ENCODE measurements around the gene OSTF1.

OSTF1 gene, protein sequence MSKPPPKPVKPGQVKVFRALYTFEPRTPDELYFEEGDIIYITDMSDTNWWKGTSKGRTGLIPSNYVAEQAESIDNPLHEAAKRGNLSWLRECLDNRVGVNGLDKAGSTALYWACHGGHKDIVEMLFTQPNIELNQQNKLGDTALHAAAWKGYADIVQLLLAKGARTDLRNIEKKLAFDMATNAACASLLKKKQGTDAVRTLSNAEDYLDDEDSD

DNA sequence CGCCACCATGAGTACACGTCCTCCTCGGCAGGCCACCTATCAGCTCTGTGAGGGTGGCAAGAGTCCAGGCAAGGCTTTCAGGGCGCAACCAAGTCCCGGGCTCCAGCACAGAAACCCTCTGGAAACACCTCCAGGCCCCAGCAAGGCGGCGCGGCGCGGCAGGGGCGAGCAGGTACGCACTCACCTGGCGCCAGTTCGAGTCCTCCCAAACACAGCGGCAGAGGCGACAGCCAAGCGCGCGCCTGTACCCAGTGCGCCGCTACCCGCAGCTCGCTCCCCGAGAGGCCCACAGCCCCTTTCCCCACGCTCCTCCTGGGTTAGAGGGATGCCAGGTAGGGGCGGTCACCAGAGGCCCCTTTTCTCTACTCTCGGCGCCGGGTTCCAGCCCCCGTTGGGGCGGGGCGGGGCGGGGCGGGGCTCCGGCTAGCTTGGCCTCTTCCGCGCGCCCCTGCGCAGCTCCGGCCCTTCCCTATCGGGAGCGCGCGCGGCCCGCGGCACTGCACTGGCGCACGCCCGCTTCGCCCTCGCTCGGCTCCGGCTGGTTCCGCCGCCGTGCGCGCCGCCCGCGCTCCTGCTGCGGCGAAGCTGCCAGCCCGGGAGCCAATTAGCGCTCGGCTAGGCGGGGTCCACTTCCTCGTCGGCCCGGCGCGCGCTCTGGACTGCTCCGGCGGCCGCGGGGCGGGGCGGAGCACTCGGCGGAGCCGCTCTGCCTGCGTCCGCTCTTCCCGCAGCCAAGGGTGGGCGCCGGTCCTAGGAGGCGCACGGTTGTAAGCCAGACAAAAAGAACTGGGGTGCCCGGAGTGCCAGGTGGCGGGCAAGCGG lies at the start of gene OSTF1, which contains the start of gene NMRK1:
OSTF1 (plus strand) TSS at position 691 of the 822 bp plus-strand sequence. CDS start 179 bp downstream, outside the sequence.
NMRK1 (minus strand) TSS at position 332 of the 822 bp plus-strand sequence. CDS start 5,040 bp downstream, outside the sequence.
- DNase-seq: peak; percentile 96

DNA sequence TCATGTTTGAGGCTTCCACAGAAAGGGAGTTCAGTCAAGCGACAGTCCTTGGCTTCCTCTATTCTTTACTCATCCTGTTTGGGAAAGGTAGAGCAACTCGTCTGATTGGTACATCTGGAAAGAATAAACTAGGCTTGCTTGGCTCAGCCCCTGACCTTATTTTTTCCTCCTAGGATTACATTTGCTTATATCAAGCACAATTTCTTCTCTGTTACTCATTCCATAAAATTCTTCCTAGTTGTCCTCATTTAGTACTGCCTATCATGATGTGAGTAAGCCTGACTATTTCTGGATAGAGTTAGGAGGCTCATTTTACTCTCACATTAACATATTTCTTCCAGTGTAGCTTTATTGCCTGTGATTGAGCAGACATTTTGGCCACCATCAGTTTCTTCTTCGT lies 49.3 kb upstream of the OSTF1 start:
- DNase-seq: peak; percentile 94

DNA sequence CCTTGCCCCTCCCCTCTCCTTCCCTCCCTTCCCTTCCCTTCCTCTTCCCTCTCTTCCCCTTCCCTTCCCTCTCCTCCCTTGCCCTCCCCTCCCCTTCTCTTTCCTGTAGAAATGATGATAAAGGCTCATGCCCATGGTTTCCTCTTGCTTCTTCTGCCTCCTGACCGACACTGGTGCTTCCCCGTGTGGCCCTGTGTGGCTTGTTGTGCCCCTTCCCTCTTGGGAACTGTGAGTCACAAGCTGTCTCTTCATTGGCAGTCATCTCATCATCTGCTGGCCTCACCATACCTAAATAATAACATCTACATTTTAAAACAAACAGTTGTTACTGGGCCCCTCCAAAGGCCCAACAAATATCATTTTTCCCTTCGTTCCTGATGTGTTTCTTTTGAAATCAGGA lies 48.5 kb upstream of the OSTF1 start:
- no peak for DNase-seq

DNA sequence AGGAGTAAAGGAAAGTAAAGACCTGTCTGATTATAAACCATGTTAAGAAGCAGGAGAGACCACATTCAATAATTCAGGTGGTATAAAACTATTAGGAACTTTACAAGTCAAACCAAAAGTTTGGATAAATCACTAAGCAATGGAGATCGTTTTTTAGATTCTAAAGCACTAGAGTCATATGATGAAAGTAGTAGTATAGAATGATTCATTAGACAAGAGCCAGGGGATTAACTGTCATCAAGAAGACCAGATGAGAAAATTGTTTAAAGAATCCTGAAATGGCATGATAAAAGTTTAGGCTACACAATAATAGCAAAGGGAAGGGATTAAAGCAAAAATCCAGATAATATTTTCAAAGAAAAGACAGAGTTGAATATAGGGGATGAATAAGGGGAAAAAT lies 47.3 kb upstream of the OSTF1 start:
- DNase-seq: peak; percentile 56

DNA sequence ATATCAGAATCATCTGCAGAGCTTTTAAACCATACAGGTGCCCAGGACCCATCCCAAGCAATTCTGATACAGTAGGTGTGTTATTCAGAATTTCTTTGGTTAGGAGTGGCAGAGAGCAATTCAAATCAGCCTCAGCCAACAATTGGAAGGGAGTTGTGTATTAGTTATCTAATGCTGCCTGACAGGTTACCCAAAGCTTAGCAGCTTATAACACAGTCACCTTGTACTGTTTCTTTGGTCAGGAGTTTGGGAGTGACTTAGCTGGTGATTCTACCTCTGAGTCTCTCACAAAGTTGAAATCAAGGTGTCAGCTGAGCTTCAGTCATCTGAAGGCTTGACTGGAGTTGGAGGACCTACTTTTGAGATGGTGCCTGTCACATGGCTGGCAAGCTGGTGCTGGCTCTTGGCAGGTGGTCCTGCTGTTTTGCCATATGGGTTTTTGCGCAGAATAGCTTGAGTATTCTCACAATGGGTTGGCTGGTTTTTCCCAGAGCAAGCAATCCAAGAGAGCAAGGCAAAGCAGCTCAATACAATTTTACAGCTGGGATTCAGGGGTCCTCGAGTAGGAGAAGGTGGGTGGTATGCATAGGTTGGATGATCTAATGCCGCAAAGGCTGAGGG lies 41.5 kb upstream of the OSTF1 start:
- no peak for DNase-seq

DNA sequence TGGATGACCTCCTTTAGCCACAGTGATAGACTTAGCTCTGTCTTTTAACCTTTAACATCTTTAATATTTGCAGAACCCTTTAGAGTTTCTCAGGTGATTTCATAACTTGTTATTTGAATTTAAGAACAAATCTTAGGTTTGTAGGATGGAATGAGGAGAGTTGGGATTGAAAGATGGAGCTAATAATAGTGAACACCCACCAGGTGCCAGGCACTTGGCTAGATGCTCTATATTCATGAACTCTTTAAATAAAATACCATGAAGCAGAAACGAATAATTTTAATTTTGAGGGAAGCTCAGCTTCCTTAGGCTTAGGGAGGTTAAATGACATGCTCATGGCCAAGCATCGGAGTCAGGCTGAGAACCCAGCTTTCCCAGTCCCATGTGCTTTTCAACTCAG lies 40.8 kb upstream of the OSTF1 start:
- no peak for DNase-seq

DNA sequence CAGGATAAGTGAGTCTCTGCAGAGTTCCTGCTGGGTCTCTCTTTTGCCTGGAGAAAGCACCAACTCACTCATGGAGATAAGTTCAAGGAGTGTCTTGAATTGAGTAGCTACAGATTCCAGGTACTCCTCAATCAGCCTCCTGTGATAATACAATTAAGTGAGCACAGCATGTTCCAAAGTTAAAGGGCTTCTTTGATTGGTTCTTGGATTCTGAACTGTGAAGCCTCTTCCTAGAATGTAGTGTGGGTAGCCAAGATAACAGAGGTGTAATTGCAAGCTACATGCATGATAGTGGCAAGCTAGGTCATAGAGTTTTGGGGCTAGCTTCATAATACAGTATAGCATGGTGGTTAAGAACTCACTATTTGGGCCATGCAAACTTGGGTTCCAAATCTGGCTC lies 37.0 kb upstream of the OSTF1 start:
- no peak for DNase-seq

DNA sequence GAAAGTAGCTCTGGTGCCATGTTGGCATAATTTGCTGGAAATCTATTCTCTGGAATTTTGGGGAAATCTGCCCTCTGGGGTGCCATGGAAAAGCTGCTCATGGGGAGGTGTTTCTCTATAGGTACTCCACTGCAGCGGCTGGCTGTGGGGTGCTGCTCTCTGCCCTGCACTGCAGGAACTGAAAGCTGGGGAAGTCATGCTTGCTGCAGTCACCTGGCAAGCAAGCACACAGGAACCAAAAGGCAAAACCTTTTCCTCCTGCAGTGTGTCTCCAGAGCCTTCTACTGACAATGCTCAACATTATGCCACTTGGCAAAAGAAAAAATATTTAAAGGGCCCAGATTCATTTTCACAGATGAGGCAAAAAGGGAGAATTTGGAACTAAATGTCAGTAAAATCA lies 34.4 kb upstream of the OSTF1 start:
- DNase-seq: no peak

DNA sequence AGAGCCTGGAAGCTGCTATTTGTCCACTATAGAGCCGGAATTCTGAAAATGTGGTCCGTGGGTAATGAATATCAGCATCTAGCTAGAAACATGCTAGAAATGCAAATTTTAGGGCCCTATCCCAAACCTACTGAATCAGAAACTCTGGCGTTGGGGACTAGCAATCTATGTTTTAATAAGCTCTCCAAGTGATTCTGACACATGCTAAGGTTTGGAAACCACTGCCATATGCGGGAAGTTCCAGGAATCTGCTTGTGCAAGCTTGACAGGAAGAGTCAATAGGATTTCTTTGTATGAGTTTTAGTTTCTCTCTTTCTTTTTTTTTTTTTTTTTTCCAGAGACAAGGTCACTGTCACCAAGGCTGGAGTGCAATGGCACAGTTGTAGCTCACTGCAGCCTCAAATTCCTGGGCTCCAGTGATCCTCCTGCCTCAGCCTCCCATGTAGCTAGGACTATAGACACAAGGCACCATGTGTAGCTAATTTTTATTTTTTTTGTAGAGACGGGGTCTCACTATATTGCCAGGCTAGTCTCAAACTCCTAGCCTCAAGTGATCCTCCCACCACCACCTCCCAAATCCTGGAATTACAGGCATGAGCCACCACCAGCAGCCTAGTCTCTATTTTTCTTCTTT lies 33.8 kb upstream of the OSTF1 start:
- peak; percentile 67 for DNase-seq

DNA sequence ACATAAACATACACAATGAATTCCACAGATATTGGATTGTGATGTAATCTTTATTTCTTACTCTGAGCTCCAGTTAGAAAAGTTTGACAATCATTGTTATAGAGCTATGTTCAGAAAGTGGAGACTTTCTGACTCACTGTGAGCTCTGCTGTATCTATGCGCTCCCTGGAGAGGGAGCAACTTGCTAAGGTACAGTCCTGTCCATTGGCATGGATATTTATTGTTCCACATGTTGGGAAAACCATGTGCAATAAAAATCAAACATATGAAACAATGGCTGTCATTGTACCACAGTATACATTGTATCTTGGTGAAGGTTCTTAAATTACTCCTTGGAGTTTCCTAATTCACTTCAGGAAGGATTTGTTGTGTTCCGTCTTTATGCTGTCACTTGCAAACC lies 27.1 kb upstream of the OSTF1 start:
- DNase-seq: no peak

DNA sequence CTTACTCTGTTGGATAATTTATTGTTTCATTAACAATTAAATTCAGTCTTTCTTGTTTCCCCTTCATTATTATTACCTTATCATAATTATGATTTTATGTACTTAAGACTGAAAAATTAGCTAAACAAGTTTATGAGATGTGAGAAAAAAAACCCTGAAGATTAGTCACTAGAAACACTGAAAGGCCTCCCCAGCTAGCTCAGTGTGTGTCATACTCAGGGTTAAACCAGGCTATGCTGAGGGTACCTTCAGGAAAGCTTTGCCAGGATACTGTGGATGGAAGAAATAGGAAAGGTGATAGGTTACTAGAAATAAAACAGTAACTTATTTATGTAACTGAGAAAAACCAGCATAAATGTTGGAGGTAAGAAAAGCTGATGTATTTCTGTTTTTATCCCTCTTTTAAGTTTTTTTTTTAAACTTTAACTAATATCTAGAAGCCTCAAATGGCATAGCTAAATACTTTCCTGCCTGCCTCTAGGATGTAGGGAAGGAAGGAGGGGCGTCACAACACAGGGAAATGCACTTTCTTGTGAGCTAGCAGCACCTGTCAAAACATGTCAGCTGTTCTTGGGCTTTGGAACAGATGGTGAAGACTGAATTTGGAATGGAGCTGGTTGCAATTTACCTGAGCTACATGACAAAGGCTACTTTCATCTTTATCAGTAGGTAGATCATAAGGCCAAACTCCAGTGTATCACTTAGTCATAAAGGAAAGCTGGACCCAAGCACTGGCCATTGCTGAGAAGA lies 24.6 kb upstream of the OSTF1 start:
- DNase-seq: peak; percentile 14

DNA sequence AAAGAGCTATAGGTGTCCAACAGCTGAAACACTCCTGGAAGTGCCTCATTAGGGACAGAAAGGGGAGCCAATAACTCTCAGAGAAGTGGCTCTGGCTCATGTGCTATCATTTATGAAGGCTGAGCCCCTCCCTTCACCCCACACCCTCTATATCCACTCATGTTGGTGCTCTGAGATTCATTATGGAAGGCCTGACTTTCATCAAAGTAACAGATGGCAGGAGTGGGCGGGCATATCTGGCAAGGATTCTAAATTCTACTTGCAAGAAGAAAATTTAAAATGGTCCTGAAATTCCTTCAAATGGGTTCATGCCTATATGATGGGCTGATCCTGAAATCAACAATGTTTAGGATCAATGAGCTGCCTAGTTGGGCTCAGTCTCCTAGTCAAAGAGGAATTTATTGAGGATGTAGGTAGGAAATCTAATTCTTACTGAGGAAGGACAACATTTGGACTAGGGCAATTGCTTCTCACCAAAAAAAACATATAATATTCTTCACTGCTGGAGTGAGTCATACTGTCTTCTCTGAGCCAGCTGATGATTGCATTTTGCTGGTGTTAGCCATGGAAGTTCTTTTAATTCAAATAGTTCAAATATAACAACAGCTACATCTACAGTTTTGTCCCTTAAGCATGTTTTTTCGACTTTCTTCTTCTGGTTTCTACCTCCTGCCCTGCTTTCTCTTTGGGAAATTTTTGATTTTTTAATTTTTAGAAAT lies 23.8 kb upstream of the OSTF1 start:
- peak; percentile 52 for DNase-seq

DNA sequence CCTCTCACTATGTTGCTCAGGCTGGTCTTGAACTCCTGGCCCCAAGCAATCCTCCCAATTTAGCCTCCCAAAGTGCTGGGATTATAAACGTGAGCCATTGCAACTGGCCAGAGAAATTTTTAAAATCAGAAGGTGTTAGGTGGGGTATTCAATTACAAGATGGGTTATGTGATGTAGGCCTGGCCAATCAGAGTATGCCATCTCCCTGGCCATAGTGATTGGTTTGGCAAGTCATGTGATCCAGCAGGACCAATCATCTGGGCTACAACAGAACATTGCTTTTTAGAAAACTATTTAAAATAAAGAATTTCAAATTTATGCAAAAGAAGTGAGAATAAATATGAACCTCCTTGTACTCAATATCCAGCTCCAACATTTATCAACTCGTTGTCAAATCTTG lies 22.8 kb upstream of the OSTF1 start:
- no peak for DNase-seq

DNA sequence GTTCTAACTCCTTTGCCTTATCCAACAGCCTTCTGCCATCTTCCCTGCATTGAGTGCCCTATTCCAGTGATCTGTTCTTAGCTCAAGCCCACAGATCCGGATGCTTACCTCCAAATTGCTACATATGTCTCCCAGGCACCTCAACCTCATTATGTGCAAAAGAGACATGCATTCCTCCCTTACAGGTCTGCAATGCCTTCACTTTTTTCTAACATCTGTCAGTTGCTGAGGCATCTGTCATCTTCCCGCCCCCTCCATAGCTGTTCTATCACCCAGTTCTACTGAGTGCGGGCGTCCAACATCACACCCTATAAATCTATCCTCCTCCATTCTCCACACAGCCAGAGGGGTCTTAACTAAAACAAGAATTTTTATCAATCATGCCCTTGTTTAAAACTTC lies 20.4 kb upstream of the OSTF1 start:
- DNase-seq: no peak

DNA sequence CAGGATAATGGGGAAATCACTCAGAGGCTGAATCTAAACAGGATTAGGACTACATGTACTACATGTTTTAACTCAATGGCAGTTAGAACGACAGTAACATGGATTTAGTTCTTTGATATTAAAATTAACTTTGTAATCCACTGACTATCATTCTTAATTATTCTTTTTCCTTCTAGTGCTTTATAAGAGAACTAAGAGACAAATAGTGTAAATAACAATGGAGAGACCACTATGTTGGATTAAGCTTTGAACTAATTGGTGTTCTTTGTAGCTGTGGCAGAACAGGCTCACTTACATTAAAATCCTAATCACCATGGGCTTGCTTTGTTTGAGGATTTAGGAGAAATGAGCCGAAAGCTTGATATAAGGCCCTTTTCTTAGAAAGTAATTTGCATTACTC lies 19.1 kb upstream of the OSTF1 start:
- no peak for DNase-seq

DNA sequence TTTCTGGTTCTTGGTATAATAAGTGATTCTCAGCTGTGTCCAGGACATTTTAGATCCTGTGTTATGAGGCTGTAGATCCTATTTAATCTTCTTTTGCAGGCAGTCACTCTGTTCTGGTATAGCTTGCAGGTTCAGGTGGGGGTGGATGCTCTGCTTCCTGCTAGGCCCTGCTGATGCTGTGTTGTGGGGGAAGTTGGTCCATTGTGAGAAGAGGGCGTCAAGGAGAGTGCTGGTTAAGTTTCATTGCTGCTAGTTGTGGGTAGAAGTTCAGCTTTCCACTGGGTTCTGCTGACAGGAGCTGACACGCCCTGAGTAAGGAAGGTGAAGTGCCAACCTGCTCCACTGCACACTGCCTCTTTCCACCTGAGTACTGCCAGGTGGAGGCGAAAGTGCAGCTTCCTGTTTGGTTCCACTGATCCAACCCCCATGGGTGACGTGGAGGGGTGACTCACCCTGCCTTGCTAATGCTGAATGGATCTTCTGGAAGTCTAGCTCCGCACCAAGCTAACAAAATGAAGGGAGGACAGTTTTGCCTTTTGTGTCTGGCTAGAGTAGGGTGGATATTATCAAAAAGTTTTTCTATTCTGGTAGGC lies 16.7 kb upstream of the OSTF1 start:
- no peak for DNase-seq

DNA sequence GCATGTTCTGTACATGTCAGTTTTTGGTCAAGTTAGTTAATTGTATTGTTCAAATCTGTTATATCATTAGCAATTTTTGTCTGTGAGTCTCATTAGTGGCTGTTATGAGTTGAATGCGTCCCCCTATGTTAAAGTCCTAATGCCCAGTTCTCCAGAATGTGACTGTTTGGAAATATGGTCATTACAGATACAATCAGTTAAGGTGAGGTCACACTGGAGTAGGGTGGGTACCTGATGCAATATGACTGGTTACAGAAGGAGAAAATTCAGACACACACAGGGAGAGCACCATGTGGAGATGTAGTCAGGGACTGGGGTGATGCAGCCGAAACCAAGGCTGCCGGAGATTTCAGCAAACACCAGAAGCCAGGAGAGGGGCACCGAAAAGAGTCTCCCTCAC lies 15.4 kb upstream of the OSTF1 start:
- DNase-seq: no peak

DNA sequence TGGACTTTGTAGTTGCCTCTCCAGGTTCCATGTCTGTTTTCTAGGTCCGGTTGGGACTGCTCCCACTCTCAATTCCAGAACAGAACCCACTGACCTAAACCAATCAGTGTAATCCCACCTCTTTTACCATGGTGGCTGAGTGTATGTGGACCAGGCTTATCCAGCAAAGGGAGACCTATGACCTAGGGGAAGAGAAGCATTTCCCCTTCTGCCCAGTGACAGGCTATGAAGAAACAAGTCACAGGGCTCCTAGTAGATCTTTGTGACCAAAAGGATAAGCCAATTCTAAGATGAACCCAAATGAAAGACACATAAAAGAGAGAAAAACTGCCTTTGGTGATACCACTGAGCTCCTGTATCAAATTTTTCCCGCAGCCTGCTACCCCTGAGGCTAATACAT lies 6.7 kb upstream of the OSTF1 start:
- DNase-seq: no peak

DNA sequence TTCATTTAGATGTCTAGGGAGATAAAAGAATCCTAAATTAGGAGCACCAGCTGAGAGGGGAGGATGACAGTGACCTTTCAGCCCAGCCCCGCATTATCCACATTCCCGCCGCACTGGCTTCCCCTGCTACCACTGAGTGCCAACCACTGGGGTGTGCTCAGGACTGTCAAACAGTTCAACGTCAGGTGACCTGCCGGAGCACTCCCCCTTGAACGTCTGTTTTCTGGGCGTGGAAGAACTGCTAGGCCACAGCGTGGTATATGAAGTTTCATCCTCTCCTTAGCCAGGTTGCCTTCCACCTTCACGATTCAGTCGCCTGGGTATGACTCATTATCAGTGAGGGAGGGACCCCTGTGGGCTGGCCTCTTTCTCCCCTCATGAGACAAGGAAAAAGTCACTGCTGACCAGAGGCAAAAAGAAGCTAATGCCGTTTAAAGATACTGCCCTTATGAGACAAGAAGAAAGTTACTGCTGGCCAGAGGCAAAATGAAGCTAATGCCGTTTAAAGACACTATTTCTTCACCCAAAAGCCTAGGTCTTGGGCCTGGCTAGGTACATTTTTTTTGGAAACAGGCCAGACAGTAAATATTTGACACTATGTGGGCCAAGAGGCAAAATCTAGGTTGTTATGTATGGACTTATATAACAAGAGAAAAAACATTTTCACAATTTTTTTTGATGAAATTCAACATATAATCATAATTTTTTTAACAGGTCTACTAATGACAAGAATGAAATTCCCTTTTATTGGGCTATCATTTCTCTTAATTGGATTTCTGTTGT lies 4.9 kb upstream of the OSTF1 start:
- no peak for DNase-seq

DNA sequence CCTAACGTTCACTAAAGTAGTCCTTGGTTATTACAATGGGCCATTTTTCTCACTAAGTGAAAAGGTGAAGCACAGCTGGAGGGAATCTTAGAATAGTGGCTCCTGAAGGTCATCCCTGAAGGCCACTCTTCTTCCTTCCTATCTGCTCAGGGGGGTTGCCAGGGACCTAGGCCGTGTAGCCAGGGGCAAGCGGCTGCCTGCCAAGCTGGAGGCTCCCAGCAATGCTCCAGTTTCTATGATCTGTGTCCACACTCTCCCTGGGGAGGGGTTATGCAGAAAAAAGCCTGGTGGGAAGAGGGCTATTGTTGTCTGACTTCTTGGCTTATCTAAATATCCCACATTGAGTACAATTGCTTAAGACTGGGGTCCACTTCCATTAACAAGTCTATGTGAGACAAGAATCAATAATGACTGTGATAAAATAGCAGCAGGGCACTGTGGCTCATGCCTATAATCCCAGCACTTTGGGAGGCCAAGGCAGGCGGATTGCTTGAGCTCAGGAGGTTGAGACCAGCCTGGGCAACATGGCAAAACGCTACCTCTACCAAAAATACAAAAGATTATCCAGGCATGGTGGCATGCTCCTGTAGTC lies 4.1 kb upstream of the OSTF1 start:
- no peak for DNase-seq
